MG63 (cell line): ENCODE results near the gene AP1S1. TPM values are rescaled to one million over a fixed set of nuclear protein-coding genes. Genes with fewer than 3 reads are reported as not detected.
A peak's percentile ranks its signal among the peaks of the same experiment; 100 is the strongest.

Experiments used
- DNase-seq: peaks from one replicate; pipeline ENCODE4 v3.0.0-alpha.2; 2020
- H3K27me3 ChIP-seq: fragments of 250-450 bp; sonication (Bioruptor Pico); 2 replicates; pipeline ENCODE4 v1.5.1; 2020; ENCODE audit warnings: mild to moderate bottlenecking, moderate library complexity
- H3K36me3 ChIP-seq: fragments of 250-450 bp; sonication (Bioruptor Pico); 2 replicates; pipeline ENCODE4 v1.5.1; 2020; ENCODE audit warnings: mild to moderate bottlenecking, moderate library complexity
- H3K4me3 ChIP-seq: fragments of 250-450 bp; sonication (Bioruptor Pico); 2 replicates; pipeline ENCODE4 v1.5.1; 2020; ENCODE audit warnings: mild to moderate bottlenecking, moderate library complexity
- H3K9me3 ChIP-seq: fragments of 250-450 bp; sonication (Bioruptor Pico); 2 replicates; pipeline ENCODE4 v1.5.1; 2020; ENCODE audit warnings: mild to moderate bottlenecking, moderate library complexity
- total RNA-seq: library from RNA; depleted of rRNA; stranded (reverse); fragments of >200 nt; shearing (Covaris generic); gene quantifications from 2 replicates; pipeline ENCODE4 v1.2.3, GENCODE V29; 2014; ENCODE audit warnings: low replicate concordance

The AP1S1 gene
- total RNA-seq, 1 experiment from 2014 or later: 153 TPM

GRCh38 chr7:101164071-101164840, 10.0 kb downstream of the AP1S1 start:
- DNase-seq: peak; percentile 60
- Histone ChIP-seq H3K36me3 (no peaks in the 10 kb centered on the region), H3K4me3 (peak overlapping the region; percentile 36; the same call in 1 of the 2 replicates), H3K27me3 (peaks cover 19% of the 10 kb centered on the region), H3K9me3 (no peaks in the 10 kb centered on the region)

- Histone ChIP-seq H3K4me3 (no peak within 1 kb of the TSS; the same call in 1 of the 2 replicates), H3K27me3 (peaks cover 28% of the 10 kb centered on the region), H3K36me3 (no peaks in the 10 kb centered on the region), H3K9me3 (no peaks in the 10 kb centered on the region)
- peak; percentile 74 for DNase-seq
Measured at GRCh38 chr7:101165075-101165957, 11.0 kb downstream of the AP1S1 start, which contains the start of gene VGF. VGF (minus strand) TSS chr7:101165569; CDS start chr7:101164843, 726 bp downstream.

- peaks cover 34% of the 10 kb centered on the region for H3K27me3 ChIP-seq
- no peaks in the 10 kb centered on the region for H3K9me3 ChIP-seq
- DNase-seq: no peak
- no peaks in the 10 kb centered on the region for H3K36me3 ChIP-seq
- no peak overlapping the region for H3K4me3 ChIP-seq
Measured at GRCh38 chr7:101165958-101166647, 11.8 kb downstream of the AP1S1 start.

GRCh38 chr7:101166648-101166908, 12.3 kb downstream of the AP1S1 start:
- Histone ChIP-seq H3K36me3 (no peaks in the 10 kb centered on the region), H3K9me3 (no peaks in the 10 kb centered on the region), H3K27me3 (peaks cover 37% of the 10 kb centered on the region), H3K4me3 (no peak overlapping the region)
- DNase-seq: no peak

- Histone ChIP-seq H3K36me3 (no peaks in the 10 kb centered on the region), H3K27me3 (peaks cover 42% of the 10 kb centered on the region), H3K4me3 (no peak overlapping the region), H3K9me3 (no peaks in the 10 kb centered on the region)
- DNase-seq: no peak
Measured at GRCh38 chr7:101166909-101167644, 12.8 kb downstream of the AP1S1 start.

- Histone ChIP-seq H3K9me3 (no peaks in the 10 kb centered on the region), H3K36me3 (no peaks in the 10 kb centered on the region), H3K4me3 (no peak overlapping the region), H3K27me3 (peaks cover 50% of the 10 kb centered on the region)
- no peak for DNase-seq
Measured at GRCh38 chr7:101167645-101168411, 13.6 kb downstream of the AP1S1 start.

- no peaks in the 10 kb centered on the region for H3K36me3 ChIP-seq
- H3K27me3 ChIP-seq: peaks cover 55% of the 10 kb centered on the region
- no peak overlapping the region for H3K4me3 ChIP-seq
- no peaks in the 10 kb centered on the region for H3K9me3 ChIP-seq
- DNase-seq: no peak
Measured at GRCh38 chr7:101168412-101169049, 14.3 kb downstream of the AP1S1 start.

GRCh38 chr7:101169110-101169837, 15.0 kb downstream of the AP1S1 start:
- peaks cover 51% of the 10 kb centered on the region for H3K27me3 ChIP-seq
- no peak overlapping the region for H3K4me3 ChIP-seq
- H3K36me3 ChIP-seq: no peaks in the 10 kb centered on the region
- no peak for DNase-seq
- H3K9me3 ChIP-seq: no peaks in the 10 kb centered on the region

- peaks cover 44% of the 10 kb centered on the region for H3K27me3 ChIP-seq
- no peak overlapping the region for H3K4me3 ChIP-seq
- H3K9me3 ChIP-seq: no peaks in the 10 kb centered on the region
- peak; percentile 50 for DNase-seq
- no peaks in the 10 kb centered on the region for H3K36me3 ChIP-seq
Measured at GRCh38 chr7:101169838-101170551, 15.7 kb downstream of the AP1S1 start.

- Histone ChIP-seq H3K9me3 (no peaks in the 10 kb centered on the region), H3K36me3 (no peaks in the 10 kb centered on the region), H3K4me3 (no peak overlapping the region), H3K27me3 (peaks cover 38% of the 10 kb centered on the region)
- no peak for DNase-seq
Measured at GRCh38 chr7:101170617-101171441, 16.6 kb downstream of the AP1S1 start.

- Histone ChIP-seq H3K27me3 (peaks cover 36% of the 10 kb centered on the region), H3K9me3 (no peaks in the 10 kb centered on the region), H3K36me3 (no peaks in the 10 kb centered on the region), H3K4me3 (no peak overlapping the region)
- no peak for DNase-seq
Measured at GRCh38 chr7:101171442-101171837, 17.2 kb downstream of the AP1S1 start.

GRCh38 chr7:101172005-101172853, 18.0 kb downstream of the AP1S1 start:
- Histone ChIP-seq H3K4me3 (no peak overlapping the region), H3K36me3 (no peaks in the 10 kb centered on the region), H3K27me3 (peaks cover 36% of the 10 kb centered on the region), H3K9me3 (no peaks in the 10 kb centered on the region)
- no peak for DNase-seq
